ENCODE results near the gene SACM1L.
A peak's percentile ranks its signal among the peaks of the same experiment; 100 is the strongest.

The SACM1L gene

GRCh38 chr3:45719655-45720487, 30.7 kb downstream of the SACM1L start:
- WGBS = 86% methylated on average over 3 of the region's 3 CpGs
- no peaks in the 10 kb centered on the region for H3K9me3 ChIP-seq (ENCODE audit: insufficient read depth, low read depth, low read length)
- H3K4me3 ChIP-seq (ENCODE audit: low read length) = no peak overlapping the region
- H3K36me3 ChIP-seq (ENCODE audit: insufficient read depth, low read length) = peaks cover 95% of the 10 kb centered on the region
- H3K4me1 ChIP-seq (ENCODE audit: insufficient read depth, low read length) = no peaks in the 10 kb centered on the region
- H3K27me3 ChIP-seq (ENCODE audit: insufficient read depth, low read length) = no peaks in the 10 kb centered on the region
- H3K9ac ChIP-seq (ENCODE audit: low read depth, low read length) = no peak overlapping the region
- no peak overlapping the region for H3K27ac ChIP-seq (ENCODE audit: low read depth, low read length)

GRCh38 chr3:45724911-45725310, 35.7 kb downstream of the SACM1L start:
- Histone ChIP-seq H3K9me3 (ENCODE audit: insufficient read depth, low read depth, low read length) (no peaks in the 10 kb centered on the region), H3K4me3 (ENCODE audit: low read length) (no peak overlapping the region), H3K27me3 (ENCODE audit: insufficient read depth, low read length) (no peaks in the 10 kb centered on the region), H3K9ac (ENCODE audit: low read depth, low read length) (no peak overlapping the region), H3K4me1 (ENCODE audit: insufficient read depth, low read length) (no peaks in the 10 kb centered on the region), H3K27ac (ENCODE audit: low read depth, low read length) (no peak overlapping the region), H3K36me3 (ENCODE audit: insufficient read depth, low read length) (peaks cover 80% of the 10 kb centered on the region)
- WGBS = 100% methylated on average over 2 of the region's 3 CpGs

GRCh38 chr3:45729614-45730013, 40.4 kb downstream of the SACM1L start:
- H3K36me3 ChIP-seq (ENCODE audit: insufficient read depth, low read length) = peaks cover 79% of the 10 kb centered on the region
- no peak overlapping the region for H3K27ac ChIP-seq (ENCODE audit: low read depth, low read length)
- no peak overlapping the region for H3K4me3 ChIP-seq (ENCODE audit: low read length)
- H3K9me3 ChIP-seq (ENCODE audit: insufficient read depth, low read depth, low read length) = no peaks in the 10 kb centered on the region
- H3K9ac ChIP-seq (ENCODE audit: low read depth, low read length) = no peak overlapping the region
- 97% methylated on average over 2 of the region's 2 CpGs for WGBS
- no peaks in the 10 kb centered on the region for H3K4me1 ChIP-seq (ENCODE audit: insufficient read depth, low read length)
- H3K27me3 ChIP-seq (ENCODE audit: insufficient read depth, low read length) = no peaks in the 10 kb centered on the region

GRCh38 chr3:45730409-45731154, 41.4 kb downstream of the SACM1L start:
- Histone ChIP-seq H3K4me3 (ENCODE audit: low read length) (no peak overlapping the region), H3K9ac (ENCODE audit: low read depth, low read length) (no peak overlapping the region), H3K27ac (ENCODE audit: low read depth, low read length) (no peak overlapping the region), H3K27me3 (ENCODE audit: insufficient read depth, low read length) (no peaks in the 10 kb centered on the region), H3K4me1 (ENCODE audit: insufficient read depth, low read length) (no peaks in the 10 kb centered on the region), H3K9me3 (ENCODE audit: insufficient read depth, low read depth, low read length) (no peaks in the 10 kb centered on the region), H3K36me3 (ENCODE audit: insufficient read depth, low read length) (peaks cover 79% of the 10 kb centered on the region)
- WGBS = 96% methylated on average over 4 of the region's 4 CpGs

DNA sequence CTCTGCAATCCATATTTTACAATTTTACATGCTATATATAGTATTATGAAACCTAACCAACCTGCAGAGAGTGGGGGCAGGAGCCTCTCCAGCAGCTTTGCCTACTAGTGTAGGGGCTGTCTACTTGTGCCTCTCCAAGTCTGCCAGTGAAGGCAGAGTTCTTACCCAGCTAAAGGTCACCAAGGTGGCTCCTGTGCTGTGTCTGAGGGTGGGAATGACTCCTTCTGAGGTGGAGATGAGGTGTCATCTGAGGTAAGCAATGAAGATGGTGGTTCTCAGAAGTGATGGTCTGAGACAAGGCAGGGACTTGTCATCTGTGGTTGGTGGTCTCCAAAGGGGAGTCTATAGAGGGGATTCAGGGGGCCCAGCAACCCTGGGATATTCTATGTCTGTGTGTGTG, 47.5 kb downstream of the SACM1L start:
- H3K27ac ChIP-seq (ENCODE audit: low read depth, low read length) = no peak overlapping the region
- peaks cover 34% of the 10 kb centered on the region for H3K4me1 ChIP-seq (ENCODE audit: insufficient read depth, low read length)
- H3K36me3 ChIP-seq (ENCODE audit: insufficient read depth, low read length) = peaks cover 97% of the 10 kb centered on the region
- H3K4me3 ChIP-seq (ENCODE audit: low read length) = no peak overlapping the region
- H3K9me3 ChIP-seq (ENCODE audit: insufficient read depth, low read depth, low read length) = no peaks in the 10 kb centered on the region
- no peaks in the 10 kb centered on the region for H3K27me3 ChIP-seq (ENCODE audit: insufficient read depth, low read length)
- no peak overlapping the region for H3K9ac ChIP-seq (ENCODE audit: low read depth, low read length)

- WGBS = 89% methylated on average over 2 of the region's 2 CpGs
These were observed 48.0 kb downstream of the SACM1L start for GRCh38 chr3:45737234-45737633.

DNA sequence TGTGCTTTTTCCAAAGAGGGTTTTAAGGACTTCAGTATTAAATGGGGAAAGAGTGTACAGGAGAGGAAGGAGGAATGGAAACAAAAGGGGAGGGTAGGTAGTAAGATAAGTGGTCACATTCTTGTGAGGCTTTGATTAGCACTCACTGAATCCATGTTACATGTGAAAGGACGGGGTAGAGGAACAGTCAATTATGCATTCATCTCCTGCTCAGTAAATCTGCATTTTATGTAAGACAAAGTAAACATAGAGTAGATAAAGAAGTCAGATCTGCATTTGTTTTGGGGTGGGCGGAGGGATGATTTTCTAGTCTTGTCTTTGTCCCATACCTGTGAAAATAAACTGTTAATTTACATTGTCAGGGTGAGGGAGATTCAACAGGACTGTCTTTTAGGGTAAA, 50.8 kb downstream of the SACM1L start:
- peak overlapping the region; percentile 78 for H3K27ac ChIP-seq (ENCODE audit: low read depth, low read length)
- H3K36me3 ChIP-seq (ENCODE audit: insufficient read depth, low read length) = peaks cover 100% of the 10 kb centered on the region
- H3K4me1 ChIP-seq (ENCODE audit: insufficient read depth, low read length) = peaks cover 35% of the 10 kb centered on the region
- H3K27me3 ChIP-seq (ENCODE audit: insufficient read depth, low read length) = no peaks in the 10 kb centered on the region
- 25% methylated on average over 2 of the region's 2 CpGs for WGBS
- H3K4me3 ChIP-seq (ENCODE audit: low read length) = no peak overlapping the region; the same call in 1 of the 2 replicates
- no peaks in the 10 kb centered on the region for H3K9me3 ChIP-seq (ENCODE audit: insufficient read depth, low read depth, low read length)
- H3K9ac ChIP-seq (ENCODE audit: low read depth, low read length) = peak overlapping the region; percentile 37

More at GRCh38 chr3:45737234-45737633, 48.0 kb downstream of the SACM1L start:
- Histone ChIP-seq H3K36me3 (ENCODE audit: insufficient read depth, low read length) (peaks cover 97% of the 10 kb centered on the region), H3K4me1 (ENCODE audit: insufficient read depth, low read length) (peaks cover 35% of the 10 kb centered on the region), H3K27ac (ENCODE audit: low read depth, low read length) (no peak overlapping the region), H3K4me3 (ENCODE audit: low read length) (no peak overlapping the region), H3K27me3 (ENCODE audit: insufficient read depth, low read length) (no peaks in the 10 kb centered on the region), H3K9ac (ENCODE audit: low read depth, low read length) (no peak overlapping the region), H3K9me3 (ENCODE audit: insufficient read depth, low read depth, low read length) (no peaks in the 10 kb centered on the region)

DNA sequence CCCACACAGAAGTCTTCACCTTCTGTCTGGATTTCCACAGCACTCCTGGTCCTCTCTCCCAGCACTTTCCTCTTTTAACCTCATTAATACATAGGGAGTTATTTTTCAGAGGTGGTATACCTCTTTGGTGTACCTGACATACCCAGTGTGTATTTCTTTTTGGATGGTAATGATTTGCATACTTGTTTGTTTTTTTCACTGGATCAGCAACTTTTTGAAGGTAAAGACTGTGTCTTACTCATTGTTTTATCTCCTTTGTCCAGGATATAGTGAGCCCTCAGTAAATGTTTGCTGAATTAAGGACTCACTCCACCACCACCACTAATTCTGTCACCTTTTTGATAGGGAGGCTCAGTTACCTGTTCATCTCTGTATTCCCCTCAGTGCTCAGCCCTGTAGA, 52.1 kb downstream of the SACM1L start:
- peak overlapping the region; percentile 43; the same call in 1 of the 2 replicates for H3K27ac ChIP-seq (ENCODE audit: low read depth, low read length)
- peaks cover 98% of the 10 kb centered on the region for H3K36me3 ChIP-seq (ENCODE audit: insufficient read depth, low read length)
- H3K27me3 ChIP-seq (ENCODE audit: insufficient read depth, low read length) = no peaks in the 10 kb centered on the region
- H3K9me3 ChIP-seq (ENCODE audit: insufficient read depth, low read depth, low read length) = no peaks in the 10 kb centered on the region
- H3K4me3 ChIP-seq (ENCODE audit: low read length) = no peak overlapping the region
- no peak overlapping the region for H3K9ac ChIP-seq (ENCODE audit: low read depth, low read length)
- peaks cover 35% of the 10 kb centered on the region for H3K4me1 ChIP-seq (ENCODE audit: insufficient read depth, low read length)

GRCh38 chr3:45741742-45742460, 52.7 kb downstream of the SACM1L start:
- no peak overlapping the region for H3K9ac ChIP-seq (ENCODE audit: low read depth, low read length)
- no peak overlapping the region for H3K4me3 ChIP-seq (ENCODE audit: low read length)
- peaks cover 95% of the 10 kb centered on the region for H3K36me3 ChIP-seq (ENCODE audit: insufficient read depth, low read length)
- no peaks in the 10 kb centered on the region for H3K9me3 ChIP-seq (ENCODE audit: insufficient read depth, low read depth, low read length)
- peaks cover 33% of the 10 kb centered on the region for H3K4me1 ChIP-seq (ENCODE audit: insufficient read depth, low read length)
- no peaks in the 10 kb centered on the region for H3K27me3 ChIP-seq (ENCODE audit: insufficient read depth, low read length)
- WGBS = 73% methylated on average over 6 of the region's 6 CpGs
- H3K27ac ChIP-seq (ENCODE audit: low read depth, low read length) = peak overlapping the region; percentile 43; the same call in 1 of the 2 replicates

DNA sequence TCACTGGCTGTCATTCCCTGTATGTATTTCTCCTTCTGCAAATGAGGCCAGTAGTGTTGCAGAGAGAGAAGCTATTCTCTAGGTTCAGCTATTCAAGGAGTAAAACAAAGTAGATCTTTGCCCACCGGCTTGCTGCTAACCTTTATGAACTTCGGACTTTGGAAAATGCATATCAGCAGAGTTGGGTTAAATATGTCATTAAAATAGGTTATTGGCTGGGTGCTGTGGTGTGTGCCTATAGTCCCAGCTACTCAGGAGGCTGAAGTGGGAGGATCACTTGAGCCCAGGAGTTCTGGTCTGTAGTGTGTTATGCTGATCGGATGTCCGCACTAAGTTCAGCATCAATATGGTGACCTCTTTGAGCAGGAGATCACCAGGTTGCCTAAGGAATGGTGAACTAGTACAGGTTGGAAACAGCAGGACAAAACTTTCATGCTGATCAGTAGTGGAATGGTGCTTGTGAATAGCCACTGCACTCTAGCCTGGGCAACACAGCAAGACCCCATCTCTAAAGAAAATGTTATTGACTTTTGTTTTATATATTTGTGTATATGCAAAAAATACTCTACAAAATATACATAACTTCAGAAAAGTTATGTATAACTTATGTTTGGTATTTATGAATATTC, 53.4 kb downstream of the SACM1L start:
- H3K9me3 ChIP-seq (ENCODE audit: insufficient read depth, low read depth, low read length) = no peaks in the 10 kb centered on the region
- no peak overlapping the region for H3K27ac ChIP-seq (ENCODE audit: low read depth, low read length)
- 96% methylated on average over 4 of the region's 4 CpGs for WGBS
- no peak overlapping the region for H3K9ac ChIP-seq (ENCODE audit: low read depth, low read length)
- no peaks in the 10 kb centered on the region for H3K27me3 ChIP-seq (ENCODE audit: insufficient read depth, low read length)
- H3K4me3 ChIP-seq (ENCODE audit: low read length) = no peak overlapping the region
- H3K4me1 ChIP-seq (ENCODE audit: insufficient read depth, low read length) = peaks cover 31% of the 10 kb centered on the region
- peaks cover 92% of the 10 kb centered on the region for H3K36me3 ChIP-seq (ENCODE audit: insufficient read depth, low read length)
